ENCODE measurements around the gene EFNA3.

The EFNA3 gene

DNA sequence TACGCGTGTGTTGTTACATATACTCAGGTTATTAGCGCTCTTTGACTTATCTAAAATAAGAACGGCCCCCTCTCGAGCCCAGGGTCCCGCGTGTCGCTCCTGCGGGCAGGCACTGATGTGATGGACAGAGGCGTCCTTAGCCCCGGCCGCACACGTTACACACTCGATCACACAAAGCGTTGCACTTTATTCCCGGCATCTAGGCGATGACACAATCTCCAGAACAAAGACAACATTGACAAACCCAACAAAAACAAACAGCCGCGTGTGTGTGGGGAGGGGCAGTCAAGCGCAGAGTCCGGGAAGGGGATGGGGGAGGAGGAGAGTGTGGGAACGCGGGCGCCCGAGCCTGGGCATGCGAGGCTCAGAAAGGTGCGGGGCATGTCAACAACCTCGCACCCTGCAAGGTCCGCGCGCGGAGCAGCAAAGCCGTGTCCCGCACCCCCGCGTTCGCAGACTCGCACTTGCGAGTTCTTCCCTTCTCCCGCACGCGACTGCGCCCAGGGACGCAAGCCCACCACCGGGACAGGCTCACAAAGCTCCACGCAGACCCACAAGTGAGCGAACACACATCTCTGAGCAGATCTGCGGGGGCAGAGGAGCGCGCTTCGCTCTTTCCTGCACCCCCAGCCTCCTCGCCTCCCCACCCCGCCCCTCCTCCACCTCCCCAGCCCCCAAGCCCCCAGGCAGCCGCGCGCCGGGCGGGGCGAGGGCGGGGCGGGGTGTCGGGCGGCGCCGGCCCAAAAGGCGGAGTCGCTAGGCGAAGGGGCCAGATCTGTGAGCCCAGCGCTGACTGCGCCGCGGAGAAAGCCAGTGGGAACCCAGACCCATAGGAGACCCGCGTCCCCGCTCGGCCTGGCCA lies 48.7 kb downstream of the EFNA3 start, which contains the start of gene EFNA1:
TSS of gene EFNA1 (plus strand) at position 772 of the 862 bp plus-strand sequence. CDS start 102 bp downstream, outside the sequence.
- Mint-ChIP-seq H3K9me3 (no peaks in the 10 kb centered on the region), H3K4me3 (peak within 1 kb of the TSS; percentile 49), H3K36me3 (ENCODE audit: low read depth) (no peaks in the 10 kb centered on the region), H3K4me1 (ENCODE audit: low read depth) (peaks cover 50% of the 10 kb centered on the region), H3K27ac (peak within 1 kb of the TSS; percentile 12), H3K27me3 (peaks cover 89% of the 10 kb centered on the region)
- intact Hi-C loops (cut with micrococcal nuclease) = loop anchor here (5.0 kb wide), 1 partner anchor 40 kb away; no protein-coding TSS in a partner anchor

DNA sequence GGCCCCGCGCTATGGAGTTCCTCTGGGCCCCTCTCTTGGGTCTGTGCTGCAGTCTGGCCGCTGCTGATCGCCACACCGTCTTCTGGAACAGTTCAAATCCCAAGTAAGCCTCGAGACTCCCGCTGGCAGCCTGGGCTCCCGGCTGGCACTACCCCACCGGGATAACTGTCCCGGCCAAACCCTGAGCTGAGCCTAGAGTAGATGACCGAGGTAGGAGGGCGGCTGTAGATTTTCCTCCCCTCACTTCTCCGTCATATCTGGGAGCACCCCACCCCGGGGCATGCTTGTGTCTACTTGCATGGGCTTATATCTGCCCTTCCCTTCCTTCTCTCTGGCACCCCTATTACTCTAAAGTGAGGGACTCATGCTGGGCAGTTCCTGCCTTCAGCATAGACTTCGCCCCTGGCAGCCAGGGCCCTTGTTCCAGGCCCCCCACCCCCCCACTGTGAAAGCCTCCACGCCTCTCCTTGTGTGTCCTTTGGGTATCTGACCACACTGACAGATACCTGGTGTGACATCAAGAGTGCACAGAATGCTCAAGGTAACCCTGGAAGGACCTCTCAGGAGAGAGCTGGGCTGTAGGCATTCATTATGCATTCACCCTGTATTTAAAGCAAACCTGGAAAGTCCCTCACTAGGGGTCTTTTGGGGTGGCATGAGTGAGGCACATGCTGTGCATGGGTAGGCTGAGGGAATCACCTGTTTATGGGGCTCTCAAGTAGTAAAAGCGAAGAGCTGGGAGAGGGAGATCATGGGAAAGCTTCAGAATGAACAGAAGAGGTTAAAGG lies 49.5 kb downstream of the EFNA3 start:
- intact Hi-C loops (cut with micrococcal nuclease) = loop anchor here (5.0 kb wide), 1 partner anchor 39 kb away; no protein-coding TSS in a partner anchor
- peak overlapping the region; percentile 49 for H3K4me3 Mint-ChIP-seq
- H3K27ac Mint-ChIP-seq = peak overlapping the region; percentile 7
- H3K9me3 Mint-ChIP-seq = no peaks in the 10 kb centered on the region
- no peaks in the 10 kb centered on the region for H3K36me3 Mint-ChIP-seq (ENCODE audit: low read depth)
- H3K27me3 Mint-ChIP-seq = peaks cover 82% of the 10 kb centered on the region
- peaks cover 54% of the 10 kb centered on the region for H3K4me1 Mint-ChIP-seq (ENCODE audit: low read depth)

DNA sequence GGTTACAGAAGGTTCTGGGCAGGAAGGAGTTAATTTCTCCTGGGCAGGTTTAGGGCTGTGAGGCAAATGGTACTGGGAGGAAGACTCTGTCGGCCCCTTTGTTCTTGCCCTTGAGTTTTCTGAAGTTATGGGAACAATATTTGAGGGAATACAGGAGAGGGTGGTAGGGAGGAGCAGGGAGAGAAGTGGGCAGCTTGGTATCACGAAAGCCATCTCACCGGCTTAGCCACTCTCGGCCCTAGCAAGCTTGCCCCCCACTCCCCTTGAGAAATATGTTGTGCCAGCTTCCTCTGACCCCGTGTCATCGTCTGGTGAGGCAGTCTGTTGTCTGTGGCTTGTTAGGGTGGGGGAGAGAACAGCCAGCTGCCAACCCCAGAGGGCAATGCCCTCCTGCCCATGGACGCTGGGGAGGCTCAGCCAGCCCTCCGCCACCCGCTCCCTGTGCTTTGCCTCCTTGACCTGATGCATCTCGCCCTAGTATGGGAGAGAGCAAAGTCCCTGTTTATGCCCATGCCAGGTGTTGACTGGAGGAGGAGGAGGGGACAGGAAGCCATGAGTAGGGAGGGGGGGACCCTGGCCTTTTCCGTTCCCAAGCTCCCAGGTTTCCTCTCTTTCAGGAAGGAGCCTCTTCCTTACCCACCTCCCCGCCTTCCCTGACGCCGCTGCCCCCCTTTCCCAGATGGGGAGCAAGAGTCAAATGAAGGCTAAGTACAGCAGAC lies 50.3 kb downstream of the EFNA3 start:
- H3K27me3 Mint-ChIP-seq = peaks cover 77% of the 10 kb centered on the region

DNA sequence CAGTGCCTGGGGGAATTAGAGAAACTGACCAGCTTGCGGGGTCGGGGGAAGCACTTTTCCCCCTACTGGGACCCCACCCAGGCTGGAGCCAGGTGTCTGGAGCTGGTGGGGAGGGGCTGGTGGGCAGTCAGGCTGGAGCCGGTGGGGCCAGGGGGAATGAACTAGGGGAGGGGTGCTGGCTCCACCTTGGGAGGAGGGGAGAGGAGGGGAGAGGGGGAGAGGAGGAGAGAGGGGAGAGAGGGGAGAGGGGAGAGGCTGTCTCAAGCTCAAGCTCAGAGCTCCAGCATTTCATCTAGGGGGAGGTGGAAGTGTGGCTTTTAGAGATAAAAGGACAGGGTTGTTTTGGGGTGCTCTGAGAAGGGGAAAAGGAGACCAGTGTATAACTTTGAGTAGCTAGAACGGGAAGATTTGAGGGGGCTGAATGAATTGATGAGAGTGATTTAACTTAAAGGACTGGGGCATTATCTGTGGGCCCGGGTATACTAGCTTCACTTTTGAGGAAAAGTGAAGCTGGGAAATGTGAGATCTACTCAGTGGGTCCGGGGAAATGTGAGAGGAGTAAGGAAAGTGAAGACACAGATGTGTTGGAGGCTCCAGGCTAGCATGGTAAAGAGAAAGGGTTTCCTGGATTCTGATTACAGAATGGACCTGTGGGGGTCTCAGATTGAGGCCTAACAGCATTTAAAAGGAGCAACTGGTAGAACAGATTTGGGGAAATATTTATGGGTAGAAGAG lies 51.8 kb downstream of the EFNA3 start:
- H3K4me3 Mint-ChIP-seq = no peak overlapping the region
- H3K36me3 Mint-ChIP-seq (ENCODE audit: low read depth) = peaks cover 4% of the 10 kb centered on the region
- no peak overlapping the region for H3K27ac Mint-ChIP-seq
- peaks cover 61% of the 10 kb centered on the region for H3K27me3 Mint-ChIP-seq
- H3K9me3 Mint-ChIP-seq = no peaks in the 10 kb centered on the region
- intact Hi-C loops (cut with micrococcal nuclease) = no loop called here
- H3K4me1 Mint-ChIP-seq (ENCODE audit: low read depth) = peaks cover 76% of the 10 kb centered on the region

More for the DNA sequence above, 50.3 kb downstream of the EFNA3 start:
- intact Hi-C loops (cut with micrococcal nuclease) = loop anchor here (5.0 kb wide), 1 partner anchor 38 kb away; no protein-coding TSS in a partner anchor
- Mint-ChIP-seq H3K4me1 (ENCODE audit: low read depth) (peaks cover 61% of the 10 kb centered on the region), H3K36me3 (ENCODE audit: low read depth) (no peaks in the 10 kb centered on the region), H3K27ac (peak overlapping the region; percentile 7), H3K9me3 (no peaks in the 10 kb centered on the region), H3K4me3 (no peak overlapping the region)

DNA sequence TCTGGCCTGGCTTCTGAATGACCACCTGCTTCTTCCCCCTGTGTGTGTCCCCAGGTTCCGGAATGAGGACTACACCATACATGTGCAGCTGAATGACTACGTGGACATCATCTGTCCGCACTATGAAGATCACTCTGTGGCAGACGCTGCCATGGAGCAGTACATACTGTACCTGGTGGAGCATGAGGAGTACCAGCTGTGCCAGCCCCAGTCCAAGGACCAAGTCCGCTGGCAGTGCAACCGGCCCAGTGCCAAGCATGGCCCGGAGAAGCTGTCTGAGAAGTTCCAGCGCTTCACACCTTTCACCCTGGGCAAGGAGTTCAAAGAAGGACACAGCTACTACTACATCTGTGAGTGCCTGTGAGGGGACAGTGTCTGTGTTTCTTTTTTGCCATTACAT lies 52.6 kb downstream of the EFNA3 start:
- Mint-ChIP-seq H3K27ac (no peak overlapping the region), H3K27me3 (peaks cover 54% of the 10 kb centered on the region), H3K4me1 (ENCODE audit: low read depth) (peaks cover 81% of the 10 kb centered on the region), H3K4me3 (no peak overlapping the region), H3K9me3 (no peaks in the 10 kb centered on the region), H3K36me3 (ENCODE audit: low read depth) (peaks cover 11% of the 10 kb centered on the region)
- intact Hi-C loops (cut with micrococcal nuclease) = no loop called here

DNA sequence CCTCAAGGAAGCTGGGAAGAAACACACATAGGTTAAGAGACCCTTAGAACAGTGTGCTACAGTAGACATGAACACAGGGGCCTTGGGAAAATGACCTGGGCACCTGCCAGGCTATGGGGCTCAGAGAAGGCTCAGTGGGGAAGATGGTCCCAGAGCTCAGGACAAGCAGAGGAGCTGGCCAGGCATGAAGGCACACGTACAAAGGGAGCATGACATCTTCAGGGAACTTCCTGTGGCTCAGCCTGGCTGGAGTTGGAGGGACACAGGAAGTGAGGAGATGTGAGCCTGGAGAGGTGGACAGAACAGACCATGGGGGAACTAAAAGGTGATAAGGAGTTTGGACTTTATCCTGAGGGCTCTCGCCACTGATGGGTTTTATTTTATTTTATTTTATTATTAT lies 53.2 kb downstream of the EFNA3 start:
- no peak overlapping the region for H3K27ac Mint-ChIP-seq
- peaks cover 48% of the 10 kb centered on the region for H3K27me3 Mint-ChIP-seq
- no peaks in the 10 kb centered on the region for H3K9me3 Mint-ChIP-seq
- H3K4me1 Mint-ChIP-seq (ENCODE audit: low read depth) = peaks cover 80% of the 10 kb centered on the region
- no peak overlapping the region for H3K4me3 Mint-ChIP-seq
- intact Hi-C loops (cut with micrococcal nuclease) = no loop called here
- peaks cover 14% of the 10 kb centered on the region for H3K36me3 Mint-ChIP-seq (ENCODE audit: low read depth)

DNA sequence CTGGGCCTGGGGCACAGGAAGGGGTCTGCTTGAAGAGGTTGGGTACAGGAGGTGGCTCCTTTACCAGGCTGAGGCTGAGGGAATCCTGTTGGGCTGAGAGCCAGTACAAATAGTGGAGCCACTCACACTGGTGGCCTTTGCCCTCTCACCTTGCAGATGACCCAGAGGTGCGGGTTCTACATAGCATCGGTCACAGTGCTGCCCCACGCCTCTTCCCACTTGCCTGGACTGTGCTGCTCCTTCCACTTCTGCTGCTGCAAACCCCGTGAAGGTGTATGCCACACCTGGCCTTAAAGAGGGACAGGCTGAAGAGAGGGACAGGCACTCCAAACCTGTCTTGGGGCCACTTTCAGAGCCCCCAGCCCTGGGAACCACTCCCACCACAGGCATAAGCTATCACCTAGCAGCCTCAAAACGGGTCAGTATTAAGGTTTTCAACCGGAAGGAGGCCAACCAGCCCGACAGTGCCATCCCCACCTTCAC lies 55.2 kb downstream of the EFNA3 start:
- Mint-ChIP-seq H3K4me1 (ENCODE audit: low read depth) (peaks cover 79% of the 10 kb centered on the region), H3K4me3 (no peak overlapping the region)
- intact Hi-C loops (cut with micrococcal nuclease) = no loop called here

DNA sequence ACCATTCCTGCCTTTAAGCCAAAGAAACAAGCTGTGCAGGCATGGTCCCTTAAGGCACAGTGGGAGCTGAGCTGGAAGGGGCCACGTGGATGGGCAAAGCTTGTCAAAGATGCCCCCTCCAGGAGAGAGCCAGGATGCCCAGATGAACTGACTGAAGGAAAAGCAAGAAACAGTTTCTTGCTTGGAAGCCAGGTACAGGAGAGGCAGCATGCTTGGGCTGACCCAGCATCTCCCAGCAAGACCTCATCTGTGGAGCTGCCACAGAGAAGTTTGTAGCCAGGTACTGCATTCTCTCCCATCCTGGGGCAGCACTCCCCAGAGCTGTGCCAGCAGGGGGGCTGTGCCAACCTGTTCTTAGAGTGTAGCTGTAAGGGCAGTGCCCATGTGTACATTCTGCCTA lies 55.7 kb downstream of the EFNA3 start:
- peak overlapping the region; percentile 99 for H3K27ac Mint-ChIP-seq
- intact Hi-C loops (cut with micrococcal nuclease) = no loop called here
- H3K36me3 Mint-ChIP-seq (ENCODE audit: low read depth) = peaks cover 36% of the 10 kb centered on the region
- peaks cover 78% of the 10 kb centered on the region for H3K4me1 Mint-ChIP-seq (ENCODE audit: low read depth)
- no peaks in the 10 kb centered on the region for H3K9me3 Mint-ChIP-seq
- H3K27me3 Mint-ChIP-seq = peaks cover 25% of the 10 kb centered on the region
- H3K4me3 Mint-ChIP-seq = no peak overlapping the region

More for the DNA sequence above, 55.2 kb downstream of the EFNA3 start:
- H3K36me3 Mint-ChIP-seq (ENCODE audit: low read depth) = peaks cover 34% of the 10 kb centered on the region
- H3K9me3 Mint-ChIP-seq = no peaks in the 10 kb centered on the region
- peaks cover 30% of the 10 kb centered on the region for H3K27me3 Mint-ChIP-seq
- H3K27ac Mint-ChIP-seq = peak overlapping the region; percentile 99

DNA sequence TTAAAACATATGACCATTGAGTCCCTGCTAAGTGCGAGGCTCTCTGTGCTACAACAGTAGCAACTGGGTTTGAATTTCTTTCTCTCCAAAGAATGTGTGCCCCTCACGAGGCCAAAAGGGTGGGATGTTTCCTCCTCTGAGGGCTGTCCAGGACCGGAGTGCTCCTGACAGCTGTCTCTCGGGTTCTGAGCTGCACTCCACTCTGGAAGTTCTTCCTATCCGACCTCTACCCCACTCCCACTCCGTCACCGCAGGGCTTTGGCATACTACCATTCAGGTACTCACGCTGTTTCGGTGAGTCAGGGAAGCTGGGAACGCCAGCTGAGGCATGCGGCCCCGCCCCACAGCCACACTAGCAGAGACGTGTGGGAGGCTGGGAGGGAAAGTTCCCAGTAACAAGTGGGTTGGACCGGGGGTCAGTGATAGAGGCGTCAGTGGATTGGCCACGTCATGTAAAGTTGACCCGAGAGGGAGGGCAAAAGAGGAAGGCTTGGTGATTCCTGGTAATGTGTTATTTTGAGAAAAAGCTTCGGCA lies 56.3 kb downstream of the EFNA3 start:
- Mint-ChIP-seq H3K4me3 (peak overlapping the region; percentile 86), H3K27me3 (peaks cover 19% of the 10 kb centered on the region), H3K9me3 (no peaks in the 10 kb centered on the region), H3K27ac (peak overlapping the region; percentile 99), H3K36me3 (ENCODE audit: low read depth) (peaks cover 39% of the 10 kb centered on the region), H3K4me1 (ENCODE audit: low read depth) (peaks cover 72% of the 10 kb centered on the region)
- intact Hi-C loops (cut with micrococcal nuclease) = loop anchor here (5.0 kb wide), 1 partner anchor 33 kb away; no protein-coding TSS in a partner anchor

DNA sequence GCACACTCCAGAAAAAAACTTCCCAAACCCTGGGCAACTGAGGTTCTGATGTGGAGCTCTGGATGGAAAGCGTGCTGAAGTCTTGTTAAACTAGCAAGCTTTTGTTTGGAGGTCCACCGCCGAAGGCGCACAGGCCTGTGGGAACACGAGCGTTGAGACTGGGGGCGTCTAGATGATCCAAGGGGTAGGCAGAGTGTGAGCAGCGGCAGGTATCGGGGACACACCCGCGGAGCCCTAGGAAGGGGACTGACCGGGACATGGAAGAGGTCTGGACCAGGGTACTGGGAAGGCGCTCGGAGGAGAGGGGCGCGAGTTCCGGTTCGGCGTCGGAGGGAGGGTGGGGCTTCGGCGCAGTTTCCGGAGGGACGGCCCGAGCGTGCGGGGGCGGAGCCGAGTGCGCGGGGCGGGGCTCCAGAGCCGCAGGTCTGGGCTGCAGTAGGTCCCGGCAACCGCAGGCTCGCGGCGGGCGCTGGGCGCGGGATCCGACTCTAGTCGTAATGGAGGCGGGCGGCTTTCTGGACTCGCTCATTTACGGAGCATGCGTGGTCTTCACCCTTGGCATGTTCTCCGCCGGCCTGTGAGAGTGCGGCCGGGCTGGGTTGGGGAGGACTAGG lies 56.9 kb downstream of the EFNA3 start, which contains the start of gene SLC50A1:
TSS of gene SLC50A1 (plus strand) at position 438 of the 614 bp plus-strand sequence. CDS start at position 498, 60 bp downstream.
- H3K4me3 Mint-ChIP-seq = peak within 1 kb of the TSS; percentile 86
- H3K27ac Mint-ChIP-seq = peak within 1 kb of the TSS; percentile 99
- peaks cover 67% of the 10 kb centered on the region for H3K4me1 Mint-ChIP-seq (ENCODE audit: low read depth)
- peaks cover 45% of the 10 kb centered on the region for H3K36me3 Mint-ChIP-seq (ENCODE audit: low read depth)
- intact Hi-C loops (cut with micrococcal nuclease) = loop anchor here (5.0 kb wide), 1 partner anchor 33 kb away; no protein-coding TSS in a partner anchor
- H3K27me3 Mint-ChIP-seq = peaks cover 13% of the 10 kb centered on the region
- H3K9me3 Mint-ChIP-seq = no peaks in the 10 kb centered on the region

DNA sequence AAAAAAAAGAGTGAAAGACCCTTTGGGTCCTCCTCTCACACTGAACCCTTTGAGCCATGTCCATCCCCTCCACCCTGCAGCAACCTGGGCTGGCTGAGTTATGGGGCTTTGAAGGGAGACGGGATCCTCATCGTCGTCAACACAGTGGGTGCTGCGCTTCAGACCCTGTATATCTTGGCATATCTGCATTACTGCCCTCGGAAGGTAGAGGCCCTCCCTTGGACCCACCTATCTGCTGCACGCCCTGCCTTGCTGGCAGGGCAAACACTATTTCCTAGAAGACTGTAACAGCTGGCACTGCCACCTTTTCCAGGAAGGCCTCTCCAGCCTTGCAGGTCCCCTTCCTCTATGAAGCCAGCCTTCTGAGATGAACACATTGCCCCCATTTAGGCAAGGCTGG lies 58.1 kb downstream of the EFNA3 start:
- peaks cover 9% of the 10 kb centered on the region for H3K9me3 Mint-ChIP-seq
- H3K36me3 Mint-ChIP-seq (ENCODE audit: low read depth) = peaks cover 46% of the 10 kb centered on the region
- peaks cover 62% of the 10 kb centered on the region for H3K4me1 Mint-ChIP-seq (ENCODE audit: low read depth)
- H3K27me3 Mint-ChIP-seq = peaks cover 2% of the 10 kb centered on the region
- H3K4me3 Mint-ChIP-seq = peak overlapping the region; percentile 86
- peak overlapping the region; percentile 99 for H3K27ac Mint-ChIP-seq
- intact Hi-C loops (cut with micrococcal nuclease) = loop anchor here (5.0 kb wide), 1 partner anchor 34 kb away; no protein-coding TSS in a partner anchor

Data from dendritic cell treated with granulocyte-macrophage colony-stimulating factor and Interleukin-4, amounts not matched to agents 40 ng/mL and 50 ng/mL, for 4 days (primary cell).